GM06990 (cell line): ENCODE measurements around the gene TMEM132A.

Experiments used
- DNase-seq: peaks from one replicate; pipeline ENCODE4 v3.0.0-alpha.2; 2011; ENCODE audit not compliant: insufficient read length; ENCODE audit errors: extremely low read depth
- H3K27me3 ChIP-seq: replicated peaks from 2 replicates; pipeline ENCODE4 v1.6.0; 2011; ENCODE audit warnings: low read length; ENCODE audit not compliant: control insufficient read depth, insufficient read depth
- H3K36me3 ChIP-seq: 2 replicates; pipeline ENCODE4 v1.5.1; 2011; ENCODE audit warnings: low read length; ENCODE audit not compliant: control insufficient read depth, insufficient read depth
- H3K4me3 ChIP-seq: replicated peaks from 2 replicates; pipeline ENCODE4 v1.5.1; 2011; ENCODE audit warnings: low read depth, mild to moderate bottlenecking, control low read depth, low read length
- TF ChIP-seq, protein P1 (sequence below): IDR thresholded peaks from 2 replicates; pipeline ENCODE4 v1.5.1; 2011; ENCODE audit warnings: low read length, control low read depth, mild to moderate bottlenecking, inconsistent platforms; ENCODE audit not compliant: insufficient read depth, poor library complexity, severe bottlenecking

TMEM132A gene

DNA sequence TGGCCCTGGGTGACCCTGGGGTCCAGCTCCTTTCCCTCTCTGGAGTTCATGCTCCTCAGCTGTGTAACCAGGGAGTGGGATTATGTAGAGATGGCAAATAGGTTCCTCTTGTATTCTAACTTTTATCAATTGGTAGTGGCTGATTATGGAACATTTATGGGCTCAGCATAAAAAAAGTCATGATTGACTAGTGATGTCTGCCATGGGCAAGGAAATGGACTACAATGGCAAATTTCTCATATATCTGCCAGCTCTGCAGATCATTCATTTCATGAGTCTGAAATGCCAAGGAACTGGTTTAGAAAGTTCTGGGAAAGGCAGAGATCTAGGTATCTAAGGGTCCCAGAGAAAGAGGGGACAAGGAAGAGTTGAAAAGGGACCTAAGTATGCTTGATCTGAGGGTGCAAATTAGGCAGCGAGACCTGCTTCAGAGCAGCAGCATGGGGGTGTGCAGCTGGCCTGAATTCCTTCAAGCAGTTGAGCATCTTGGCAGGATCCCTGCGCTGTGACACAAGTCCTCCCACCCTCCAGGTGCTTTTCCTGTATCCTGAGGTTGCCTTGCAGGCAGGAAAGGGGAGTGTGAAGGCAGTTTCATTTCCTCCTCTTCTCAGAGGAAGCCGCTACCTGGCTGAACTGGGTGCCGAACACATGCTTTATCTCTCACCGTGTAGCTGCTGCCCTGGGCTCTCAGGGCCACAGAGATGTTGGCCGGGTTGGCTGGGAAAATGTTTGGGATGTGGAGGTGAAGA is 17.3 kb downstream of the TMEM132A start:
- Histone ChIP-seq H3K27me3 (no peaks in the 10 kb centered on the region), H3K36me3 (peaks cover 46% of the 10 kb centered on the region), H3K4me3 (no peak overlapping the region)
- no peak for DNase-seq
- TF ChIP-seq, protein P1, sequence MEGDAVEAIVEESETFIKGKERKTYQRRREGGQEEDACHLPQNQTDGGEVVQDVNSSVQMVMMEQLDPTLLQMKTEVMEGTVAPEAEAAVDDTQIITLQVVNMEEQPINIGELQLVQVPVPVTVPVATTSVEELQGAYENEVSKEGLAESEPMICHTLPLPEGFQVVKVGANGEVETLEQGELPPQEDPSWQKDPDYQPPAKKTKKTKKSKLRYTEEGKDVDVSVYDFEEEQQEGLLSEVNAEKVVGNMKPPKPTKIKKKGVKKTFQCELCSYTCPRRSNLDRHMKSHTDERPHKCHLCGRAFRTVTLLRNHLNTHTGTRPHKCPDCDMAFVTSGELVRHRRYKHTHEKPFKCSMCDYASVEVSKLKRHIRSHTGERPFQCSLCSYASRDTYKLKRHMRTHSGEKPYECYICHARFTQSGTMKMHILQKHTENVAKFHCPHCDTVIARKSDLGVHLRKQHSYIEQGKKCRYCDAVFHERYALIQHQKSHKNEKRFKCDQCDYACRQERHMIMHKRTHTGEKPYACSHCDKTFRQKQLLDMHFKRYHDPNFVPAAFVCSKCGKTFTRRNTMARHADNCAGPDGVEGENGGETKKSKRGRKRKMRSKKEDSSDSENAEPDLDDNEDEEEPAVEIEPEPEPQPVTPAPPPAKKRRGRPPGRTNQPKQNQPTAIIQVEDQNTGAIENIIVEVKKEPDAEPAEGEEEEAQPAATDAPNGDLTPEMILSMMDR: no peak

- Histone ChIP-seq H3K27me3 (no peaks in the 10 kb centered on the region), H3K4me3 (no peak overlapping the region), H3K36me3 (peaks cover 47% of the 10 kb centered on the region)
- DNase-seq: no peak
- TF ChIP-seq, protein P1: no peak
These were observed 18.0 kb downstream of the TMEM132A start for GRCh38 chr11:60942219-60942618.

GRCh38 chr11:60942970-60943565 is 18.8 kb downstream of the TMEM132A start:
- DNase-seq: no peak

GRCh38 chr11:60944490-60945294 is 20.4 kb downstream of the TMEM132A start:
- TF ChIP-seq, protein P1: peak; percentile 38

More at GRCh38 chr11:60942970-60943565, 18.8 kb downstream of the TMEM132A start:
- H3K4me3 ChIP-seq: no peak overlapping the region
- H3K36me3 ChIP-seq: peaks cover 45% of the 10 kb centered on the region
- H3K27me3 ChIP-seq: no peaks in the 10 kb centered on the region
- TF ChIP-seq, protein P1: no peak

DNA sequence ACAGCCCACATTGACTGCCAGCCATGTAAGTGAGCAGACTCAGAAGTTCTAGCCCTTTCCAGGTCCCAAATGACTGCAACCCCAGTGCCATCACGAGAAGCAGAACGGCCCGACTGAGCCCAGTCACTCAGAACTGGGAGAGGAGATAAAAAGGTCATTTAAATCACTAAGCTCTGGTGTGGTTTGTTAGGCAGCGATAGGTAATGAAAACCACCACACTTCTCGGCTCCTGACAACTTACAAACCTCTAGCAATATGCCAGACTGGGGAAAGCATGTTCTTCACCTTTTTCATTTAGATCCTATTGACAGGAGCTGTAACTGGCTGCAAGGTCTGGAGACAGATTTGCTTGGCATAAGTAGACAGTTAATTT is 21.0 kb downstream of the TMEM132A start:
- Histone ChIP-seq H3K4me3 (no peak overlapping the region), H3K27me3 (no peaks in the 10 kb centered on the region), H3K36me3 (peaks cover 32% of the 10 kb centered on the region)
- DNase-seq: no peak
- TF ChIP-seq, protein P1: no peak

More at GRCh38 chr11:60944490-60945294, 20.4 kb downstream of the TMEM132A start:
- Histone ChIP-seq H3K36me3 (peaks cover 36% of the 10 kb centered on the region), H3K4me3 (no peak overlapping the region), H3K27me3 (no peaks in the 10 kb centered on the region)
- no peak for DNase-seq
